H1 (cell line): ENCODE measurements around the gene CPD. TPM values are rescaled to one million over a fixed set of nuclear protein-coding genes. Genes with fewer than 3 reads are reported as not detected.

Experiments used
- CTCF ChIA-PET: fragments of 300-600 bp; sonication (Branson Sonifier 250); formaldehyde crosslinking; loops from one replicate; lab custom pipeline; 2021; ENCODE audit not compliant: partially characterized antibody; lab: Charles Lee
- POLR2A ChIA-PET: fragments of 300-600 bp; sonication (Branson Sonifier 250); formaldehyde crosslinking; loops from one replicate; lab custom pipeline; 2021; ENCODE audit warnings: inconsistent platforms; ENCODE audit not compliant: partially characterized antibody; lab: Charles Lee
- DNase-seq, 2 experiments: peaks; one replicate each; pipeline versions ENCODE4 v3.0.0 to v3.0.0-alpha.2; 2010 to 2022; ENCODE audit warnings: low spot score in 2 of 2, low read depth in 1 of 2, mixed read lengths in 1 of 2
- FAIRE-seq: peaks from 2 replicates; lab custom pipeline; 2011; peaks lifted over from hg19 to GRCh38; lab: Jason Lieb, UNC
- H2AFZ ChIP-seq: 2 replicates; pipeline ENCODE4 v1.8.1; 2012; ENCODE audit warnings: low read length, inconsistent platforms
- H2AK5ac ChIP-seq: 2 replicates; pipeline ENCODE4 v1.6.1; 2013; ENCODE audit warnings: low read depth, low read length
- H2BK120ac ChIP-seq: replicated peaks from 2 replicates; pipeline ENCODE3; 2013; ENCODE audit warnings: low read depth, low read length, inconsistent platforms
- H2BK12ac ChIP-seq: 2 replicates; pipeline ENCODE4 v1.6.1; 2013; ENCODE audit warnings: low read depth, low read length
- H2BK15ac ChIP-seq: 2 replicates; pipeline ENCODE4 v1.6.1; 2013; ENCODE audit warnings: low read length
- H2BK20ac ChIP-seq: 2 replicates; pipeline ENCODE4 v1.6.1; 2013; ENCODE audit warnings: low read length
- H2BK5ac ChIP-seq: 2 replicates; pipeline ENCODE4 v1.6.1; 2013; ENCODE audit warnings: low read depth, low read length
- H3K14ac ChIP-seq: 2 replicates; pipeline ENCODE4 v1.6.1; 2013; ENCODE audit warnings: inconsistent platforms; ENCODE audit not compliant: insufficient read length
- H3K18ac ChIP-seq: 2 replicates; pipeline ENCODE4 v1.6.1; 2013; ENCODE audit warnings: low read length; ENCODE audit errors: extremely low read depth
- H3K23ac ChIP-seq: 2 replicates; pipeline ENCODE4 v1.6.1; 2013; ENCODE audit warnings: inconsistent platforms; ENCODE audit not compliant: insufficient read length
- H3K23me2 ChIP-seq: 2 replicates; pipeline ENCODE4 v1.6.1; 2013; ENCODE audit warnings: low read depth, low read length
- H3K27ac ChIP-seq: 2 replicates; pipeline ENCODE4 v1.6.1; 2011; ENCODE audit warnings: low read depth, low read length, inconsistent platforms
- H3K27me3 ChIP-seq, 4 experiments: replicated peaks in 1 of 4; 1 replicate in 1 of 4; 2 replicates in 3 of 4; pipeline versions ENCODE4 v1.6.1 to v1.8.1; 2011 to 2013; ENCODE audit warnings: low read length in 3 of 4, mild to moderate bottlenecking in 3 of 4, inconsistent platforms in 2 of 4, mixed read lengths in 2 of 4, moderate library complexity in 1 of 4; ENCODE audit not compliant: control insufficient read depth in 3 of 4, insufficient read depth in 3 of 4; ENCODE audit errors: extremely low read depth in 1 of 4
- H3K36me3 ChIP-seq, 4 experiments: 2 replicates each; pipeline versions ENCODE4 v1.6.1 to v1.8.1; 2011 to 2013; ENCODE audit warnings: mild to moderate bottlenecking in 4 of 4, low read length in 3 of 4, moderate library complexity in 2 of 4, control low read depth in 1 of 4, inconsistent platforms in 1 of 4; ENCODE audit not compliant: insufficient read depth in 4 of 4, control insufficient read depth in 2 of 4
- H3K4ac ChIP-seq: replicated peaks from 2 replicates; pipeline ENCODE3; 2013; ENCODE audit warnings: low read length, low read depth, mixed read lengths, inconsistent platforms; ENCODE audit not compliant: insufficient read length
- H3K4me1 ChIP-seq, 4 experiments: replicated peaks in 1 of 4; 1 replicate in 1 of 4; 2 replicates in 3 of 4; pipeline versions ENCODE4 v1.6.1 to v1.8.1; 2011 to 2013; ENCODE audit warnings: low read length in 3 of 4, inconsistent platforms in 2 of 4, mixed read lengths in 1 of 4; ENCODE audit not compliant: insufficient read depth in 4 of 4, control insufficient read depth in 3 of 4
- H3K4me2 ChIP-seq, 2 experiments: 2 replicates each; pipeline versions ENCODE4 v1.6.1 to v1.8.1; 2011 to 2013; ENCODE audit warnings: low read depth in 2 of 2, low read length in 2 of 2, control low read depth in 1 of 2, inconsistent platforms in 1 of 2, mild to moderate bottlenecking in 1 of 2; ENCODE audit not compliant: insufficient read depth in 1 of 2
- H3K4me3 ChIP-seq, 4 experiments: fragments of 200-600, 300-600 bp in 1 of 4; sonication (generic), shearing (Covaris generic), sonication (Bioruptor Twin) in 1 of 4; 2 replicates each; pipeline versions ENCODE4 v1.5.1 to v1.8.1; 2011 to 2016; ENCODE audit warnings: low read length in 4 of 4, low read depth in 3 of 4, control low read depth in 2 of 4, inconsistent platforms in 2 of 4, mild to moderate bottlenecking in 2 of 4, mixed read lengths in 1 of 4, moderate library complexity in 1 of 4; ENCODE audit not compliant: insufficient read depth in 2 of 4; ENCODE audit errors: extremely low read depth in 1 of 4
- H3K56ac ChIP-seq: replicated peaks from 2 replicates; pipeline ENCODE3; 2013; ENCODE audit warnings: low read depth, mild to moderate bottlenecking, mixed read lengths, low read length, inconsistent platforms; ENCODE audit not compliant: insufficient read length
- H3K79me1 ChIP-seq: 2 replicates; pipeline ENCODE4 v1.6.1; 2013; ENCODE audit warnings: low read depth, low read length, control low read depth
- H3K79me2 ChIP-seq, 2 experiments: 2 replicates each; pipeline versions ENCODE4 v1.6.1 to v1.8.1; 2012 to 2013; ENCODE audit warnings: low read length in 2 of 2, mild to moderate bottlenecking in 2 of 2, inconsistent platforms in 1 of 2; ENCODE audit not compliant: insufficient read depth in 2 of 2, control insufficient read depth in 1 of 2
- H3K9ac ChIP-seq, 4 experiments: replicated peaks in 1 of 4; 1 replicate in 1 of 4; 2 replicates in 3 of 4; pipeline versions ENCODE4 v1.6.1 to v1.8.1; 2011 to 2013; ENCODE audit warnings: low read depth in 3 of 4, low read length in 3 of 4, control low read depth in 2 of 4, mild to moderate bottlenecking in 2 of 4, moderate library complexity in 2 of 4, inconsistent platforms in 1 of 4; ENCODE audit errors: extremely low read depth in 1 of 4
- H3K9me3 ChIP-seq, 2 experiments: 2 replicates each; pipeline versions ENCODE4 v1.6.1 to v1.8.1; 2012 to 2013; ENCODE audit warnings: mild to moderate bottlenecking in 2 of 2, moderate library complexity in 2 of 2, control low read depth in 1 of 2, inconsistent platforms in 1 of 2, low read depth in 1 of 2, low read length in 1 of 2, mixed read lengths in 1 of 2; ENCODE audit not compliant: insufficient read depth in 2 of 2
- H4K20me1 ChIP-seq, 2 experiments: replicated peaks in 1 of 2; 2 replicates each; pipeline versions ENCODE3 to v1.8.1; 2011 to 2013; ENCODE audit warnings: inconsistent platforms in 2 of 2, low read length in 2 of 2, mild to moderate bottlenecking in 1 of 2; ENCODE audit not compliant: insufficient read depth in 2 of 2, control insufficient read depth in 1 of 2
- H4K5ac ChIP-seq: 2 replicates; pipeline ENCODE4 v1.6.1; 2013; ENCODE audit warnings: low read length, low read depth, mixed read lengths, inconsistent platforms; ENCODE audit not compliant: insufficient read length
- H4K8ac ChIP-seq: 2 replicates; pipeline ENCODE4 v1.8.0; 2013; ENCODE audit warnings: mild to moderate bottlenecking, moderate library complexity, low read length, inconsistent platforms; ENCODE audit not compliant: insufficient read depth; ENCODE audit errors: extremely low read depth
- H4K91ac ChIP-seq: replicated peaks from 2 replicates; pipeline ENCODE3; 2013; ENCODE audit warnings: low read length, mixed read lengths, inconsistent platforms; ENCODE audit not compliant: insufficient read length
- ASH2L ChIP-seq: fragments of 200-600, 300-600 bp; sonication (generic); IDR thresholded peaks from one replicate; pipeline ENCODE4 v1.7.1; 2017; ENCODE audit warnings: low read length
- CHD1 ChIP-seq: IDR thresholded peaks from 2 replicates; pipeline ENCODE4 v1.6.1; 2012; ENCODE audit warnings: low read depth, low read length, improper control_type of control experiment
- CTBP2 ChIP-seq: IDR thresholded peaks from 2 replicates; pipeline ENCODE4 v1.7.0; 2011; ENCODE audit warnings: borderline replicate concordance, mild to moderate bottlenecking, moderate library complexity, mixed read lengths, low read length; ENCODE audit not compliant: insufficient read depth, insufficient read length
- HDAC6 ChIP-seq: IDR thresholded peaks from one replicate; pipeline ENCODE4 v1.7.1; 2012; ENCODE audit warnings: low read depth, mild to moderate bottlenecking, inconsistent platforms, low read length, moderate library complexity
- KDM1A ChIP-seq: fragments of 200-600, 300-600 bp; sonication (generic); IDR thresholded peaks from 2 replicates; pipeline ENCODE4 v1.7.1; 2016; ENCODE audit warnings: mild to moderate bottlenecking, low read length, borderline replicate concordance
- PHF8 ChIP-seq: fragments of 200-600 bp; sonication (generic); conservative IDR thresholded peaks from 2 replicates; pipeline ENCODE4 v1.7.1; 2012; ENCODE audit warnings: low read depth, mild to moderate bottlenecking, inconsistent platforms, low read length, moderate library complexity
- RXRA ChIP-seq: IDR thresholded peaks from 2 replicates; pipeline ENCODE4 v1.6.1; 2011; ENCODE audit warnings: low read depth, mild to moderate bottlenecking, low read length, moderate library complexity; ENCODE audit not compliant: insufficient read depth
- SIRT6 ChIP-seq: IDR thresholded peaks from one replicate; pipeline ENCODE4 v1.7.1; 2012; ENCODE audit warnings: low read length, inconsistent platforms
- SIX5 ChIP-seq: IDR thresholded peaks from 2 replicates; pipeline ENCODE4 v1.6.1; 2011; ENCODE audit warnings: mild to moderate bottlenecking, low read depth, low read length
- SP1 ChIP-seq: IDR thresholded peaks from 2 replicates; pipeline ENCODE4 v1.6.1; 2011; ENCODE audit warnings: low read depth, low read length
- USF2 ChIP-seq: IDR thresholded peaks from 2 replicates; pipeline ENCODE4 v1.6.1; 2011; ENCODE audit warnings: low read length, improper control_type of control experiment
- WGBS, 2 experiments: shearing (Covaris generic) in 1 of 2; methylation state at CpG; one replicate each; pipeline versions ENCODE4 v1.1.6 to v1.1.7; 2013 to 2015; ENCODE audit warnings: low lambda C conversion rate in 2 of 2, mixed read lengths in 2 of 2, inconsistent platforms in 1 of 2, low coverage in 1 of 2, missing lambda C conversion rate in 1 of 2; ENCODE audit not compliant: insufficient replicate concordance in 2 of 2, insufficient coverage in 1 of 2, insufficient read length in 1 of 2; ENCODE audit errors: extremely low coverage in 1 of 2, missing lambda C conversion rate in 1 of 2; 5-methylcytosine and 5-hydroxymethylcytosine counted together
- polyA plus RNA-seq, 7 experiments: library from polyadenylated mRNA; depleted of rRNA in 3 of 7; stranded (reverse) in 5 of 7; unstranded in 2 of 7; fragments of >200 nt in 5 of 7; fragments of 200-250 nt in 2 of 7; gene quantifications; 1 replicate in 5 of 7; 2 replicates in 1 of 7; 4 replicates in 1 of 7; pipeline versions ENCODE4 v1.2.1 to v1.2.3, GENCODE V29; 2011 to 2013; ENCODE audit warnings: missing spikeins in 2 of 7, mixed read lengths in 2 of 7
- total RNA-seq: library from RNA; stranded (reverse); fragmentation: NEBNext Ultra II Directional; extraction: Animal tissue kit (Norgen Biotek cat#: 25700); gene quantifications from 2 replicates; pipeline ENCODE4 v1.2.1, GENCODE V29; 2021

The CPD gene
- total and polyA plus RNA-seq, 2 of the 8 experiments (the other 6 are each of a cell fraction or from before 2014, with no cell fraction given) = 8.6 to 46.2 TPM

- H2BK5ac ChIP-seq = no peak within 1 kb of the TSS
- no peak within 1 kb of the TSS for H3K9ac ChIP-seq
- H3K14ac ChIP-seq = no peak within 1 kb of the TSS
- no peaks in the 10 kb centered on the region for H3K27me3 ChIP-seq
- H3K56ac ChIP-seq = no peak within 1 kb of the TSS
- H3K23ac ChIP-seq = no peak within 1 kb of the TSS
- H4K20me1 ChIP-seq = no peaks in the 10 kb centered on the region
- FAIRE-seq = no peak
- H3K79me2 ChIP-seq = no peaks in the 10 kb centered on the region
- no peak within 1 kb of the TSS for H4K8ac ChIP-seq
- H3K4ac ChIP-seq = no peak within 1 kb of the TSS
- no peak within 1 kb of the TSS for H2AK5ac ChIP-seq
- no peak within 1 kb of the TSS for H2AFZ ChIP-seq
- no peak within 1 kb of the TSS for H2BK15ac ChIP-seq
- H3K4me3 ChIP-seq = no peak within 1 kb of the TSS
- no peaks in the 10 kb centered on the region for H3K79me1 ChIP-seq
- ChIA-PET POLR2A (no interaction called here), CTCF (interaction anchor here (0.6 to 1.7 kb wide), 3 partner anchors 11 to 229 kb away, joined by 3 to 5 read pairs (median 3); no protein-coding TSS in a partner anchor)
- no peaks in the 10 kb centered on the region for H3K4me1 ChIP-seq
- no peak within 1 kb of the TSS for H3K4me2 ChIP-seq
- H3K27ac ChIP-seq = no peak within 1 kb of the TSS
- 90% methylated on average over 9 of the region's 9 CpGs; no CpG with 5 or more reads in 1 of the 2 experiments for WGBS, 2 experiments
- H3K18ac ChIP-seq = no peak within 1 kb of the TSS
- H3K23me2 ChIP-seq = no peaks in the 10 kb centered on the region
- no peak within 1 kb of the TSS for H2BK120ac ChIP-seq
- no peak for DNase-seq
- H3K36me3 ChIP-seq = no peaks in the 10 kb centered on the region
- no peak within 1 kb of the TSS for H2BK20ac ChIP-seq
- H2BK12ac ChIP-seq = no peak within 1 kb of the TSS
- H3K9me3 ChIP-seq = no peaks in the 10 kb centered on the region
- H4K5ac ChIP-seq = no peak within 1 kb of the TSS
- H4K91ac ChIP-seq = no peak within 1 kb of the TSS
- no peak for TF ChIP-seq PHF8
- no peak for TF ChIP-seq ASH2L
- no peak for TF ChIP-seq CTBP2
- TF ChIP-seq HDAC6 = no peak
- TF ChIP-seq USF2 = no peak
- no peak for TF ChIP-seq SP1
- TF ChIP-seq KDM1A = no peak
- TF ChIP-seq RXRA = no peak
- no peak for TF ChIP-seq CHD1
- TF ChIP-seq SIX5 = no peak
- TF ChIP-seq SIRT6 = no peak
Observed at GRCh38 chr17:30333503-30334360, 45.0 kb upstream of the CPD start, which contains the start of gene TMIGD1. Gene TMIGD1 (minus strand): TSS chr17:30334057. CDS start chr17:30332133, 1,924 bp downstream.
